HEK293 (cell line): ENCODE results near the gene RSRC1.
A peak's percentile ranks its signal among the peaks of the same experiment; 100 is the strongest.

Experiments
- CTCF ChIA-PET: fragments of 350-600 bp; formaldehyde crosslinking; extraction: SDS; loops from one replicate; lab custom pipeline; 2021; ENCODE audit warnings: antibody characterized with exemption; lab: Yijun Ruan, JAX
- POLR2A ChIA-PET: fragments of 300-600 bp; formaldehyde crosslinking; extraction: SDS; loops from one replicate; lab custom pipeline; 2020; ENCODE audit warnings: antibody characterized with exemption, inconsistent platforms; lab: Yijun Ruan, JAX
- H3K27ac ChIP-seq: fragments of 200-500 bp; sonication (Bioruptor generic); 2 replicates; pipeline ENCODE4 v1.5.1; 2014; ENCODE audit warnings: low read depth, low read length, control low read depth, inconsistent platforms; ENCODE audit errors: extremely low read depth
- H3K36me3 ChIP-seq, 2 experiments: fragments of 200-500 bp in 1 of 2; sonication (Bioruptor generic) in 1 of 2; 1 replicate in 1 of 2; 2 replicates in 1 of 2; pipeline ENCODE4 v1.5.1; 2014 to 2017; ENCODE audit warnings: inconsistent platforms in 2 of 2, low read length in 2 of 2; ENCODE audit not compliant: control insufficient read depth in 2 of 2, insufficient read depth in 1 of 2
- H3K4me1 ChIP-seq: fragments of 200-500 bp; sonication (Bioruptor generic); 2 replicates; pipeline ENCODE4 v1.5.1; 2014; ENCODE audit warnings: mild to moderate bottlenecking, low read length, inconsistent platforms; ENCODE audit not compliant: control insufficient read depth, insufficient read depth
- H3K4me3 ChIP-seq: 2 replicates; pipeline ENCODE4 v1.5.1; 2011; ENCODE audit warnings: low read depth, mild to moderate bottlenecking, control low read depth, low read length, moderate library complexity
- H3K9me3 ChIP-seq: fragments of 200-500 bp; sonication (Bioruptor generic); 2 replicates; pipeline ENCODE4 v1.5.1; 2014; ENCODE audit warnings: low read depth, low read length, inconsistent platforms; ENCODE audit not compliant: control insufficient read depth, insufficient read depth
- BCL11B ChIP-seq: fragments of 450-650 bp; formaldehyde crosslinking; IDR thresholded peaks from 2 replicates; pipeline ENCODE4 v1.5.1; 2016; ENCODE audit warnings: low read depth, missing biosample characterization, missing genetic modification characterization
- EGR2 ChIP-seq: fragments of 450-650 bp; formaldehyde crosslinking; IDR thresholded peaks from 2 replicates; pipeline ENCODE4 v1.5.1; 2016; ENCODE audit warnings: low read depth, missing biosample characterization, missing genetic modification characterization
- GFI1B ChIP-seq: fragments of 450-650 bp; formaldehyde crosslinking; IDR thresholded peaks from 2 replicates; pipeline ENCODE4 v1.5.1; 2016; ENCODE audit warnings: missing biosample characterization, missing genetic modification characterization
- GLI4 ChIP-seq: fragments of 450-650 bp; formaldehyde crosslinking; IDR thresholded peaks from 2 replicates; pipeline ENCODE4 v1.5.1; 2016; ENCODE audit warnings: missing biosample characterization, missing genetic modification characterization
- HOXA7 ChIP-seq: sonication (generic); formaldehyde crosslinking; IDR thresholded peaks from 2 replicates; pipeline ENCODE4 v1.8.1; 2022; ENCODE audit warnings: missing genetic modification reagents, borderline replicate concordance
- KLF10 ChIP-seq: fragments of 450-650 bp; IDR thresholded peaks from 2 replicates; pipeline ENCODE4 v1.5.1; 2018; ENCODE audit warnings: missing biosample characterization, mild to moderate bottlenecking, missing genetic modification characterization
- KLF8 ChIP-seq: fragments of 450-650 bp; formaldehyde crosslinking; IDR thresholded peaks from 2 replicates; pipeline ENCODE4 v1.5.1; 2016; ENCODE audit warnings: missing biosample characterization, missing genetic modification characterization
- MYNN ChIP-seq: fragments of 450-650 bp; formaldehyde crosslinking; IDR thresholded peaks from 2 replicates; pipeline ENCODE4 v1.5.1; 2016; ENCODE audit warnings: missing biosample characterization, missing genetic modification characterization, borderline replicate concordance
- SCRT2 ChIP-seq: fragments of 450-650 bp; formaldehyde crosslinking; IDR thresholded peaks from 2 replicates; pipeline ENCODE4 v1.5.1; 2016; ENCODE audit warnings: missing biosample characterization, missing genetic modification characterization
- YY1 ChIP-seq: fragments of 450-650 bp; formaldehyde crosslinking; IDR thresholded peaks from 2 replicates; pipeline ENCODE4 v1.5.1; 2018; ENCODE audit warnings: missing biosample characterization, missing genetic modification characterization
- YY2 ChIP-seq: fragments of 450-650 bp; formaldehyde crosslinking; IDR thresholded peaks from 2 replicates; pipeline ENCODE4 v1.5.1; 2016; ENCODE audit warnings: missing biosample characterization, missing genetic modification characterization
- ZBTB1 ChIP-seq: fragments of 450-650 bp; formaldehyde crosslinking; IDR thresholded peaks from 2 replicates; pipeline ENCODE4 v1.5.1; 2016; ENCODE audit warnings: missing biosample characterization, missing genetic modification characterization
- ZNF10 ChIP-seq: fragments of 450-650 bp; formaldehyde crosslinking; IDR thresholded peaks from 2 replicates; pipeline ENCODE4 v1.5.1; 2017; ENCODE audit warnings: missing biosample characterization, missing genetic modification characterization
- ZNF112 ChIP-seq: fragments of 450-650 bp; formaldehyde crosslinking; IDR thresholded peaks from 2 replicates; pipeline ENCODE4 v1.5.0; 2017; ENCODE audit warnings: missing biosample characterization, missing genetic modification characterization
- ZNF138 ChIP-seq: fragments of 450-650 bp; formaldehyde crosslinking; IDR thresholded peaks from 2 replicates; pipeline ENCODE4 v1.5.1; 2016; ENCODE audit warnings: missing biosample characterization, missing genetic modification characterization, borderline replicate concordance
- ZNF146 ChIP-seq: fragments of 450-650 bp; formaldehyde crosslinking; IDR thresholded peaks from 2 replicates; pipeline ENCODE4 v1.5.1; 2016; ENCODE audit warnings: missing biosample characterization, missing genetic modification characterization
- ZNF23 ChIP-seq: fragments of 450-650 bp; formaldehyde crosslinking; IDR thresholded peaks from 2 replicates; pipeline ENCODE4 v1.5.1; 2016; ENCODE audit warnings: missing biosample characterization, missing genetic modification characterization, borderline replicate concordance
- ZNF324 ChIP-seq: fragments of 450-650 bp; formaldehyde crosslinking; IDR thresholded peaks from 2 replicates; pipeline ENCODE4 v1.5.1; 2016; ENCODE audit warnings: missing biosample characterization, missing genetic modification characterization
- ZNF354C ChIP-seq: fragments of 450-650 bp; formaldehyde crosslinking; IDR thresholded peaks from 2 replicates; pipeline ENCODE4 v1.5.1; 2016; ENCODE audit warnings: missing biosample characterization, missing genetic modification characterization, low read depth, borderline replicate concordance
- ZNF394 ChIP-seq: fragments of 450-650 bp; formaldehyde crosslinking; IDR thresholded peaks from 2 replicates; pipeline ENCODE4 v1.5.1; 2016; ENCODE audit warnings: missing biosample characterization, missing genetic modification characterization, mild to moderate bottlenecking, moderate library complexity, borderline replicate concordance
- ZNF560 ChIP-seq: fragments of 450-650 bp; formaldehyde crosslinking; IDR thresholded peaks from 2 replicates; pipeline ENCODE4 v1.5.1; 2017; ENCODE audit warnings: missing biosample characterization, missing genetic modification characterization, borderline replicate concordance
- ZNF610 ChIP-seq: fragments of 450-650 bp; formaldehyde crosslinking; IDR thresholded peaks from 2 replicates; pipeline ENCODE4 v1.5.1; 2016; ENCODE audit warnings: missing biosample characterization, missing genetic modification characterization, borderline replicate concordance
- ZNF624 ChIP-seq: fragments of 450-650 bp; formaldehyde crosslinking; IDR thresholded peaks from 2 replicates; pipeline ENCODE4 v1.5.1; 2017; ENCODE audit warnings: missing biosample characterization, missing genetic modification characterization
- ZNF629 ChIP-seq: fragments of 450-650 bp; formaldehyde crosslinking; IDR thresholded peaks from 2 replicates; pipeline ENCODE4 v1.5.1; 2017; ENCODE audit warnings: missing biosample characterization, missing genetic modification characterization
- ZNF660 ChIP-seq: fragments of 450-650 bp; IDR thresholded peaks from 2 replicates; pipeline ENCODE4 v1.5.1; 2018; ENCODE audit warnings: missing biosample characterization, mild to moderate bottlenecking, missing genetic modification characterization
- ZNF76 ChIP-seq: fragments of 450-650 bp; formaldehyde crosslinking; IDR thresholded peaks from 2 replicates; pipeline ENCODE4; 2016; ENCODE audit warnings: low read depth, missing biosample characterization, missing genetic modification characterization, borderline replicate concordance
- ZNF777 ChIP-seq: fragments of 450-650 bp; formaldehyde crosslinking; IDR thresholded peaks from 2 replicates; pipeline ENCODE4 v1.5.1; 2017; ENCODE audit warnings: missing biosample characterization, missing genetic modification characterization, borderline replicate concordance
- TF ChIP-seq, protein P1 (sequence below): fragments of 450-650 bp; formaldehyde crosslinking; optimal IDR thresholded peaks from 2 replicates; pipeline ENCODE3; 2016; ENCODE audit warnings: missing biosample characterization, mild to moderate bottlenecking, missing genetic modification characterization
- TF ChIP-seq, protein P2 (sequence below): fragments of 450-650 bp; formaldehyde crosslinking; IDR thresholded peaks from 2 replicates; pipeline ENCODE4 v1.5.1; 2016; ENCODE audit warnings: missing biosample characterization, missing genetic modification characterization
- TF ChIP-seq, protein P3 (sequence below): fragments of 450-650 bp; formaldehyde crosslinking; IDR thresholded peaks from 2 replicates; pipeline ENCODE4 v1.5.1; 2016; ENCODE audit warnings: missing biosample characterization, missing genetic modification characterization

RSRC1 gene

DNA sequence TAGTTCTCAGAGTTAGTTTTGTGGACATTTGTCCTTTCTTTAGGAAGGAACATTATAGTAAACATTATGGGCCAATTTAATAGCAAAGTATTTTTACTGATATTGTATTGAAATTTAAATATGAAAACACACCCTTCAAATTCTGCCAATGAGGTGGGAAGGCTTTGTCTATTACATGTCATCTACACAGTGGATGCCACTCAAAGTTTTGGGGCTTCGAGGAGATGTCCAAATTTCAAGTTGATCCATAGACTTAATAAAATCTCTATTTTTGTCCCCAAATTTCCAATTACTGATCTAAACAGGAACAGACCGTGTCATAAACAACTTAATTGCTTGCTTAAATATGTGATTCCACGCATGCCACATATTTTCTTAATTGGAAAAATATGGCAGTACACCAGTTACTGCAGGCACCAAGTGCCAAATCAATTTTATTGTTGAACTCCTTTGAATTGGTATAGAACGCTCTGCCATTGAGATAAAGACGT is 5.4 kb upstream of the RSRC1 start:
- no peak for TF ChIP-seq ZBTB1 (tag by site-specific recombination)
- TF ChIP-seq, protein P1, sequence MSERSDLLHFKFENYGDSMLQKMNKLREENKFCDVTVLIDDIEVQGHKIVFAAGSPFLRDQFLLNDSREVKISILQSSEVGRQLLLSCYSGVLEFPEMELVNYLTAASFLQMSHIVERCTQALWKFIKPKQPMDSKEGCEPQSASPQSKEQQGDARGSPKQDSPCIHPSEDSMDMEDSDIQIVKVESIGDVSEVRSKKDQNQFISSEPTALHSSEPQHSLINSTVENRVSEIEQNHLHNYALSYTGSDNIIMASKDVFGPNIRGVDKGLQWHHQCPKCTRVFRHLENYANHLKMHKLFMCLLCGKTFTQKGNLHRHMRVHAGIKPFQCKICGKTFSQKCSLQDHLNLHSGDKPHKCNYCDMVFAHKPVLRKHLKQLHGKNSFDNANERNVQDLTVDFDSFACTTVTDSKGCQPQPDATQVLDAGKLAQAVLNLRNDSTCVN: no peak
- TF ChIP-seq KLF8: no peak
- TF ChIP-seq ZNF138 (tag by site-specific recombination): no peak
- no peak for TF ChIP-seq ZNF777 (tag by site-specific recombination)
- TF ChIP-seq, protein P2, sequence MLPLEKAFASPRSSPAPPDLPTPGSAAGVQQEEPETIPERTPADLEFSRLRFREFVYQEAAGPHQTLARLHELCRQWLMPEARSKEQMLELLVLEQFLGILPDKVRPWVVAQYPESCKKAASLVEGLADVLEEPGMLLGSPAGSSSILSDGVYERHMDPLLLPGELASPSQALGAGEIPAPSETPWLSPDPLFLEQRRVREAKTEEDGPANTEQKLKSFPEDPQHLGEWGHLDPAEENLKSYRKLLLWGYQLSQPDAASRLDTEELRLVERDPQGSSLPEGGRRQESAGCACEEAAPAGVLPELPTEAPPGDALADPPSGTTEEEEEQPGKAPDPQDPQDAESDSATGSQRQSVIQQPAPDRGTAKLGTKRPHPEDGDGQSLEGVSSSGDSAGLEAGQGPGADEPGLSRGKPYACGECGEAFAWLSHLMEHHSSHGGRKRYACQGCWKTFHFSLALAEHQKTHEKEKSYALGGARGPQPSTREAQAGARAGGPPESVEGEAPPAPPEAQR (tag by site-specific recombination): no peak
- TF ChIP-seq GFI1B (tag by site-specific recombination): no peak
- CTCF ChIA-PET: interaction anchor here (0.6 kb wide), 1 partner anchor 1562 kb away, joined by 6 read pairs; no protein-coding TSS in a partner anchor

DNA sequence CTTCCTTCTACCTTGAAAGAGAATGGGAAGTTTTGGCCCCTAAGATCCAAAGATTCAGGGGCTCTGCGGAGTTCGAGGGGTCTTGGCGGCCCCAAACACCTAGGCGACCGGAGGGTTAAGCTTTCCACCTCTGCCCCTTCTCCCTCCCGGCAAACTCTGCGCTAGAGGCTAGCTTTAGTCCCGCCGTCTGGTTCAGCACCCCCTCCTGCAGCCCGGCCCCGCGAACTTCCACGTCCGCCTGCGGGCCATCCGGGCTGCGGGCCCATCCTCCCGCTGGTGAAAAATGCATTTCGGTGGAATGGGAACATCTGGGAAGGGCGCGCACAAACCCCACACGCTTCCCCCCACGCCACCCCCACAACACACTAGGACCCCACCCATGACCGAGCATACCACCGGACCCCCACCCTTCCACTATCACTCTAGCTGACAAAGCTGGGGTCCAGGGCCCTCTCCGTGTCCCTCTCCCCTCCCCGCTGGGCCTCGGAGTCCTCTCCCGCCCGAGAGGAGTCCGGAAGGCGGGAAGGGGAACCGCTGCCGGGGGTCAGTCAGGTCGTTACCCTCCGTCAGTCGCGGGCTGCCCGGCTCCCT is 4.7 kb upstream of the RSRC1 start:
- Histone ChIP-seq H3K9me3 (no peaks in the 10 kb centered on the region), H3K4me1 (no peaks in the 10 kb centered on the region; the same call in 1 of the 2 replicates), H3K4me3 (peak overlapping the region; percentile 85), H3K27ac (peak overlapping the region; percentile 57; the same call in 1 of the 2 replicates), H3K36me3 (peaks cover 0 to 6% of the 10 kb centered on the region in 2 experiments; a peak in 1 of 3 replicates)
- ChIA-PET POLR2A (interaction anchor here (0.6 to 1.1 kb wide), 3 partner anchors 19 to 713 kb away, joined by 3 to 5 read pairs (median 4); no protein-coding TSS in a partner anchor), CTCF (interaction anchor here (0.6 kb wide), 1 partner anchor 1563 kb away, joined by 6 read pairs; no protein-coding TSS in a partner anchor)
- TF ChIP-seq ZNF146 (tag by site-specific recombination) (no peak), ZNF660 (no peak), MYNN (tag by site-specific recombination) (no peak), ZNF354C (tag by site-specific recombination) (no peak), ZNF610 (tag by site-specific recombination) (no peak), ZNF624 (no peak), BCL11B (tag by site-specific recombination) (no peak), ZNF10 (tag by site-specific recombination) (no peak), HOXA7 (CRISPR knock-in tag) (no peak), ZNF394 (tag by site-specific recombination) (peak; percentile 70; the same call in 1 of the 2 replicates), KLF10 (tag by site-specific recombination) (no peak), ZNF560 (tag by site-specific recombination) (no peak), ZNF324 (tag by site-specific recombination) (no peak), ZNF629 (tag by site-specific recombination) (peak; percentile 20; the same call in 1 of the 2 replicates), ZNF76 (tag by site-specific recombination) (peak; percentile 79), ZNF23 (tag by site-specific recombination) (no peak), EGR2 (tag by site-specific recombination) (no peak; the same call in 1 of the 2 replicates), GLI4 (tag by site-specific recombination) (no peak), YY1 (tag by site-specific recombination) (no peak), YY2 (tag by site-specific recombination) (no peak), SCRT2 (tag by site-specific recombination) (no peak), ZNF112 (tag by site-specific recombination) (no peak)
- TF ChIP-seq, protein P3, sequence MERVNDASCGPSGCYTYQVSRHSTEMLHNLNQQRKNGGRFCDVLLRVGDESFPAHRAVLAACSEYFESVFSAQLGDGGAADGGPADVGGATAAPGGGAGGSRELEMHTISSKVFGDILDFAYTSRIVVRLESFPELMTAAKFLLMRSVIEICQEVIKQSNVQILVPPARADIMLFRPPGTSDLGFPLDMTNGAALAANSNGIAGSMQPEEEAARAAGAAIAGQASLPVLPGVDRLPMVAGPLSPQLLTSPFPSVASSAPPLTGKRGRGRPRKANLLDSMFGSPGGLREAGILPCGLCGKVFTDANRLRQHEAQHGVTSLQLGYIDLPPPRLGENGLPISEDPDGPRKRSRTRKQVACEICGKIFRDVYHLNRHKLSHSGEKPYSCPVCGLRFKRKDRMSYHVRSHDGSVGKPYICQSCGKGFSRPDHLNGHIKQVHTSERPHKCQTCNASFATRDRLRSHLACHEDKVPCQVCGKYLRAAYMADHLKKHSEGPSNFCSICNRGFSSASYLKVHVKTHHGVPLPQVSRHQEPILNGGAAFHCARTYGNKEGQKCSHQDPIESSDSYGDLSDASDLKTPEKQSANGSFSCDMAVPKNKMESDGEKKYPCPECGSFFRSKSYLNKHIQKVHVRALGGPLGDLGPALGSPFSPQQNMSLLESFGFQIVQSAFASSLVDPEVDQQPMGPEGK (tag by site-specific recombination): peak; percentile 41

More for the DNA sequence above, 5.4 kb upstream of the RSRC1 start:
- H3K4me3 ChIP-seq: peak overlapping the region; percentile 85
- no peaks in the 10 kb centered on the region for H3K9me3 ChIP-seq
- H3K27ac ChIP-seq: no peak overlapping the region
- POLR2A ChIA-PET: interaction anchor here (0.6 to 1.1 kb wide), 2 partner anchors 18 to 318 kb away, joined by 3 read pairs; no protein-coding TSS in a partner anchor
- H3K4me1 ChIP-seq: no peaks in the 10 kb centered on the region; the same call in 1 of the 2 replicates
- peaks cover 0 to 13% of the 10 kb centered on the region in 2 experiments; a peak in 1 of 3 replicates for H3K36me3 ChIP-seq
